Measurements from ENCODE around the gene CCDC191. TPM values are rescaled to one million over a fixed set of nuclear protein-coding genes. Genes with fewer than 3 reads are reported as not detected.

Gene CCDC191
- total RNA-seq, 1 donor from 2014 or later: 4.3 TPM

DNA sequence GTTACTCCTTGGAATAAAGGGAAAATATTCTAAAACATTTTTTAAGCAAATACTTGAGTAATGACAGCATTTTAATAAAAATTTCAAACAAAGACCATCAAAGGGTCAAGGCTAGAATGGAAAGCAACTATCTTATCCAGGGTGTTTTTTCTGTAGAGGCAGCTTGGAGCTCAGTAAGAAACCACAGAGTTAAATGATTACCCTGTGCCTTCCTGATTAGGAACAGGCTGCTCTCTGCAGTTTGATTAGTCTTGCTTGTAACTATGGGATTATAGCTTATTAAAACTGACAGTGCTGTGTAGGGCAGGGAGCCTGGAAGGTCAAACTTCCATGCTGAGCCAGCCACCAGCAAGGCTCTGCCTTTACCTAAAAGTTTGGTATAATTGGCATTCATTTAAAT is 33.3 kb upstream of the CCDC191 start:
- no peak for TF ChIP-seq CTCF (IDR thresholded peaks at IDR 0.05)
- Mint-ChIP-seq H3K27me3 (ENCODE audit: unreplicated experiment) (no peaks in the 10 kb centered on the region), H3K9me3 (ENCODE audit: unreplicated experiment) (no peaks in the 10 kb centered on the region), H3K27ac (ENCODE audit: unreplicated experiment) (no peak overlapping the region), H3K4me3 (ENCODE audit: unreplicated experiment) (no peak overlapping the region), H3K4me1 (ENCODE audit: unreplicated experiment) (peaks cover 16% of the 10 kb centered on the region), H3K36me3 (ENCODE audit: unreplicated experiment) (peaks cover 18% of the 10 kb centered on the region)
- DNase-seq (ENCODE audit: extremely low spot score, unreplicated experiment): no peak

- DNase-seq (ENCODE audit: extremely low spot score, unreplicated experiment): no peak
- Mint-ChIP-seq H3K27ac (ENCODE audit: unreplicated experiment) (no peak overlapping the region), H3K4me1 (ENCODE audit: unreplicated experiment) (no peaks in the 10 kb centered on the region), H3K4me3 (ENCODE audit: unreplicated experiment) (no peak overlapping the region), H3K36me3 (ENCODE audit: unreplicated experiment) (peaks cover 29% of the 10 kb centered on the region), H3K9me3 (ENCODE audit: unreplicated experiment) (no peaks in the 10 kb centered on the region), H3K27me3 (ENCODE audit: unreplicated experiment) (no peaks in the 10 kb centered on the region)
- no peak for TF ChIP-seq CTCF (IDR thresholded peaks at IDR 0.05)
Observed at GRCh38 chr3:114086356-114086755, 30.0 kb upstream of the CCDC191 start.

GRCh38 chr3:114083112-114083511 is 26.8 kb upstream of the CCDC191 start:
- H3K27me3 Mint-ChIP-seq (ENCODE audit: unreplicated experiment): no peaks in the 10 kb centered on the region
- H3K9me3 Mint-ChIP-seq (ENCODE audit: unreplicated experiment): no peaks in the 10 kb centered on the region
- H3K4me3 Mint-ChIP-seq (ENCODE audit: unreplicated experiment): no peak overlapping the region
- no peak for TF ChIP-seq CTCF (IDR thresholded peaks at IDR 0.05)
- peaks cover 41% of the 10 kb centered on the region for H3K36me3 Mint-ChIP-seq (ENCODE audit: unreplicated experiment)
- H3K4me1 Mint-ChIP-seq (ENCODE audit: unreplicated experiment): peaks cover under 1% of the 10 kb centered on the region
- H3K27ac Mint-ChIP-seq (ENCODE audit: unreplicated experiment): no peak overlapping the region
- no peak for DNase-seq (ENCODE audit: extremely low spot score, unreplicated experiment)

DNA sequence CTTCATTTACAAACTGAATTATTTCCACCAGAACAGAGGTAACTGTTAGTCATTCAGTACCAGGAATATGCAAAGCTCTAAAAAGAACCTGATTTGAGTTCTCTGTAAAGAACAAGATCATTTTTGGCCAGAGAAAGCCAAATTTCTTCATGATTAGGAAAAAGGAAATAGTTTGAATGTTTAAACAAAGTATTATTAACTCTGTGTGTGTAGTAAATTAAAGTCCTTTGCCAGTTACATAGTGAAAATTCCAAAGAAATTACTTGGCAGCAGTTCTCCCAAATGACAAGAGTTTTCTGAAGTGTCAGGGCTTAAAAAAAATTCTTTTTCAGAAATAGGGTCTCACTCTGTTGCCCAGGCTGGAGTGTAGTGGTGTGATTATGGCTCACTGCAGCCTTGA is 24.7 kb upstream of the CCDC191 start:
- TF ChIP-seq CTCF (IDR thresholded peaks at IDR 0.05): no peak
- H3K36me3 Mint-ChIP-seq (ENCODE audit: unreplicated experiment): peaks cover 42% of the 10 kb centered on the region
- no peaks in the 10 kb centered on the region for H3K9me3 Mint-ChIP-seq (ENCODE audit: unreplicated experiment)
- peaks cover 3% of the 10 kb centered on the region for H3K4me1 Mint-ChIP-seq (ENCODE audit: unreplicated experiment)
- no peaks in the 10 kb centered on the region for H3K27me3 Mint-ChIP-seq (ENCODE audit: unreplicated experiment)
- DNase-seq (ENCODE audit: extremely low spot score, unreplicated experiment): no peak
- H3K27ac Mint-ChIP-seq (ENCODE audit: unreplicated experiment): no peak overlapping the region
- no peak overlapping the region for H3K4me3 Mint-ChIP-seq (ENCODE audit: unreplicated experiment)

DNA sequence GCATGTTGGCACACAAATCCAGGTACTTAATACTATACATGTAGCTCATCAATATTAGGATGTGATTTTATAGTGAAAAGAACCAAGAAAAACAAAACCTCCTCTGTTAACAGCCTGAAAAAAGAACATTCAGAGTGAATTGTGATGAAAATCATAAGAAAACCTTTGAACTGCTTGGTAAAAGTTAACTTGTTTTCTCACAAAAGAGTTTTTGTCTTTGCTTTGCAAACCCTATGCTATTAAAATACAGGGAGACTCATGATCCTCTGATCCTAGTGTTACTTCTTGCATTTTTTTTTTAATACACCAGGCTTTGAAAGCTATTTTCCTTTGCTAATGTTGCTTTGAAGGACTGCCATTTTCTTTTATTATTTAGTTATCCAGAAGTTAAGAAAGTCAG is 23.9 kb upstream of the CCDC191 start:
- peaks cover 3% of the 10 kb centered on the region for H3K4me1 Mint-ChIP-seq (ENCODE audit: unreplicated experiment)
- H3K36me3 Mint-ChIP-seq (ENCODE audit: unreplicated experiment): peaks cover 38% of the 10 kb centered on the region
- no peak overlapping the region for H3K27ac Mint-ChIP-seq (ENCODE audit: unreplicated experiment)
- no peak for DNase-seq (ENCODE audit: extremely low spot score, unreplicated experiment)
- no peaks in the 10 kb centered on the region for H3K9me3 Mint-ChIP-seq (ENCODE audit: unreplicated experiment)
- no peak for TF ChIP-seq CTCF (IDR thresholded peaks at IDR 0.05)
- H3K27me3 Mint-ChIP-seq (ENCODE audit: unreplicated experiment): no peaks in the 10 kb centered on the region
- H3K4me3 Mint-ChIP-seq (ENCODE audit: unreplicated experiment): no peak overlapping the region

Measured in osteocyte (in vitro differentiated cells).